GM12878 (cell line): ENCODE measurements around the gene LIN37.

ENCODE experiments used
- CREB1 ChIP-seq: IDR thresholded peaks from 2 replicates; pipeline ENCODE4 v1.6.1; 2012; ENCODE audit warnings: low read depth, mild to moderate bottlenecking, inconsistent platforms
- CTCF ChIP-seq, 3 experiments: IDR thresholded peaks in 2 of 3; conservative IDR thresholded peaks in 1 of 3; 2 replicates each; pipeline ENCODE4 v1.5.1; 2011; ENCODE audit warnings: low read depth in 3 of 3, low read length in 3 of 3, mild to moderate bottlenecking in 3 of 3, control low read depth in 2 of 3, moderate library complexity in 2 of 3, inconsistent platforms in 1 of 3, mixed read lengths in 1 of 3; ENCODE audit not compliant: control insufficient read depth in 2 of 3, insufficient read depth in 1 of 3; ENCODE audit errors: extremely low read depth in 1 of 3
- NBN ChIP-seq: fragments of 450-650 bp; IDR thresholded peaks from 2 replicates; pipeline ENCODE4 v1.6.1; 2016
- NR2C2 ChIP-seq: IDR thresholded peaks from 2 replicates; pipeline ENCODE4 v1.6.1; 2011; ENCODE audit warnings: borderline replicate concordance, low read depth; ENCODE audit not compliant: control insufficient read depth, insufficient read length
- PML ChIP-seq: IDR thresholded peaks from 2 replicates; pipeline ENCODE4 v1.6.1; 2012; ENCODE audit warnings: low read length, inconsistent platforms
- SRF ChIP-seq, 2 experiments: IDR thresholded peaks; 2 replicates each; pipeline ENCODE4 v1.6.1; 2011; ENCODE audit warnings: low read depth in 2 of 2, low read length in 2 of 2, mild to moderate bottlenecking in 1 of 2, moderate library complexity in 1 of 2
- TAF1 ChIP-seq: IDR thresholded peaks from 2 replicates; pipeline ENCODE4 v1.6.1; 2011; ENCODE audit warnings: mild to moderate bottlenecking, low read depth, low read length, borderline replicate concordance
- ZBED1 ChIP-seq: IDR thresholded peaks from 2 replicates; pipeline ENCODE4 v1.6.1; 2016; ENCODE audit warnings: borderline replicate concordance
- ZBTB11 ChIP-seq: fragments of 450-650 bp; formaldehyde crosslinking; IDR thresholded peaks from 2 replicates; pipeline ENCODE4 v1.5.0; 2022; ENCODE audit warnings: mild to moderate bottlenecking, missing genetic modification characterization

- no peak for TF ChIP-seq PML
- TF ChIP-seq NR2C2, result no peak
- TF ChIP-seq CTCF (IDR thresholded peaks at IDR 0.05 in 2 of 3, conservative IDR thresholded peaks at IDR 0.05 in 1 of 3; ENCODE audit: control insufficient read depth in 2 of 3, extremely low read depth in 1 of 3, insufficient read depth in 1 of 3, low read depth in 3 of 3, low read length in 3 of 3), result no peak
- no peak for TF ChIP-seq TAF1
- no peak for TF ChIP-seq ZBTB11 (CRISPR knock-in tag)
- no peak for TF ChIP-seq CREB1
- no peak for TF ChIP-seq SRF (IDR thresholded peaks at IDR 0.05; ENCODE audit: low read depth in 2 of 2, low read length in 2 of 2)
- no peak for TF ChIP-seq NBN
- no peak for TF ChIP-seq ZBED1
Measured at GRCh38 chr19:35729763-35730162, 18.6 kb upstream of the LIN37 start.
